HL-60 (cell line): ENCODE measurements around the gene MBD5.

ENCODE experiments used
- GABPA ChIP-seq: IDR thresholded peaks from 2 replicates; pipeline ENCODE4 v1.6.1; 2012; ENCODE audit warnings: low read depth
- POLR2AphosphoS5 ChIP-seq: IDR thresholded peaks from 2 replicates; pipeline ENCODE4 v1.6.1; 2012; ENCODE audit warnings: low read depth
- SPI1 ChIP-seq: IDR thresholded peaks from 2 replicates; pipeline ENCODE4 v1.6.1; 2012; ENCODE audit warnings: low read depth, mild to moderate bottlenecking, borderline replicate concordance
- TF ChIP-seq, protein P1 (sequence below): IDR thresholded peaks from one replicate; pipeline ENCODE4 v1.5.1; 2011; ENCODE audit warnings: low read length, control low read depth, inconsistent platforms; ENCODE audit not compliant: insufficient read depth
- TF ChIP-seq, protein P2 (sequence below): IDR thresholded peaks from 2 replicates; pipeline ENCODE4 v1.6.1; 2012; ENCODE audit warnings: low read depth; ENCODE audit not compliant: insufficient replicate concordance

DNA sequence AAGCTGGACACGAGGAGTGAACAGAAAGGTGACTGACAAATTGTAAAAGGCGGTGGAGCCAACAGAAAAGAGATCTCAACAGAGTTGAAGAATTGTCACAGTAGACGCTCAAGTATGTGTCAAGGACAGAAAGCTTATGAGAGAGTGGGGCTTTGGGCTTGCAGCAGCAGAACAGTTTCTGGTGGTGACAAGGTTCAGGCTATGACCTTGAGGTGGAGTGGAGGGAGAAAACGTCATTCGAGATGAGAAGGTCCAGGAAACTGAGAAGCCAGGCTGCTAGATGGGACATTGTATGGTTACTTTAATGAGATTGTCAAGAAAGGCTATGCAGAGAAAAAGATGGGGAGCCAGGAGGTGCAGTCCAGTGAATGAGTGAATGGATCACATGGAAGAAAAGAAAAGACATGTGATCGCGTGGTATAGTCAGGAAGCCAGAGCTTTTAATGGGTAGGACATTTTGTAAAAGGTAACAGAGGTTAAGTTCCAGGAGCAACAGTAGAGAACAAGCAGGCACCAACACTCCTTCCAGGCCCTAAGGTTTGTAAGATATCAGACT lies 532.5 kb downstream of the MBD5 start:
- TF ChIP-seq, protein P1, sequence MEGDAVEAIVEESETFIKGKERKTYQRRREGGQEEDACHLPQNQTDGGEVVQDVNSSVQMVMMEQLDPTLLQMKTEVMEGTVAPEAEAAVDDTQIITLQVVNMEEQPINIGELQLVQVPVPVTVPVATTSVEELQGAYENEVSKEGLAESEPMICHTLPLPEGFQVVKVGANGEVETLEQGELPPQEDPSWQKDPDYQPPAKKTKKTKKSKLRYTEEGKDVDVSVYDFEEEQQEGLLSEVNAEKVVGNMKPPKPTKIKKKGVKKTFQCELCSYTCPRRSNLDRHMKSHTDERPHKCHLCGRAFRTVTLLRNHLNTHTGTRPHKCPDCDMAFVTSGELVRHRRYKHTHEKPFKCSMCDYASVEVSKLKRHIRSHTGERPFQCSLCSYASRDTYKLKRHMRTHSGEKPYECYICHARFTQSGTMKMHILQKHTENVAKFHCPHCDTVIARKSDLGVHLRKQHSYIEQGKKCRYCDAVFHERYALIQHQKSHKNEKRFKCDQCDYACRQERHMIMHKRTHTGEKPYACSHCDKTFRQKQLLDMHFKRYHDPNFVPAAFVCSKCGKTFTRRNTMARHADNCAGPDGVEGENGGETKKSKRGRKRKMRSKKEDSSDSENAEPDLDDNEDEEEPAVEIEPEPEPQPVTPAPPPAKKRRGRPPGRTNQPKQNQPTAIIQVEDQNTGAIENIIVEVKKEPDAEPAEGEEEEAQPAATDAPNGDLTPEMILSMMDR = no peak
- TF ChIP-seq GABPA = no peak
- TF ChIP-seq POLR2AphosphoS5 = no peak
- TF ChIP-seq, protein P2, sequence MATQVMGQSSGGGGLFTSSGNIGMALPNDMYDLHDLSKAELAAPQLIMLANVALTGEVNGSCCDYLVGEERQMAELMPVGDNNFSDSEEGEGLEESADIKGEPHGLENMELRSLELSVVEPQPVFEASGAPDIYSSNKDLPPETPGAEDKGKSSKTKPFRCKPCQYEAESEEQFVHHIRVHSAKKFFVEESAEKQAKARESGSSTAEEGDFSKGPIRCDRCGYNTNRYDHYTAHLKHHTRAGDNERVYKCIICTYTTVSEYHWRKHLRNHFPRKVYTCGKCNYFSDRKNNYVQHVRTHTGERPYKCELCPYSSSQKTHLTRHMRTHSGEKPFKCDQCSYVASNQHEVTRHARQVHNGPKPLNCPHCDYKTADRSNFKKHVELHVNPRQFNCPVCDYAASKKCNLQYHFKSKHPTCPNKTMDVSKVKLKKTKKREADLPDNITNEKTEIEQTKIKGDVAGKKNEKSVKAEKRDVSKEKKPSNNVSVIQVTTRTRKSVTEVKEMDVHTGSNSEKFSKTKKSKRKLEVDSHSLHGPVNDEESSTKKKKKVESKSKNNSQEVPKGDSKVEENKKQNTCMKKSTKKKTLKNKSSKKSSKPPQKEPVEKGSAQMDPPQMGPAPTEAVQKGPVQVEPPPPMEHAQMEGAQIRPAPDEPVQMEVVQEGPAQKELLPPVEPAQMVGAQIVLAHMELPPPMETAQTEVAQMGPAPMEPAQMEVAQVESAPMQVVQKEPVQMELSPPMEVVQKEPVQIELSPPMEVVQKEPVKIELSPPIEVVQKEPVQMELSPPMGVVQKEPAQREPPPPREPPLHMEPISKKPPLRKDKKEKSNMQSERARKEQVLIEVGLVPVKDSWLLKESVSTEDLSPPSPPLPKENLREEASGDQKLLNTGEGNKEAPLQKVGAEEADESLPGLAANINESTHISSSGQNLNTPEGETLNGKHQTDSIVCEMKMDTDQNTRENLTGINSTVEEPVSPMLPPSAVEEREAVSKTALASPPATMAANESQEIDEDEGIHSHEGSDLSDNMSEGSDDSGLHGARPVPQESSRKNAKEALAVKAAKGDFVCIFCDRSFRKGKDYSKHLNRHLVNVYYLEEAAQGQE = no peak
- TF ChIP-seq SPI1 = no peak
